ENCODE data around the gene CDC14A.

GRCh38 chr1:100323419-100324106 lies 28.7 kb upstream of the CDC14A start:
- TF ChIP-seq EZH2phosphoT487 (IDR thresholded peaks at IDR 0.05; ENCODE audit: borderline replicate concordance, low read depth) (no peak), POLR2AphosphoS5 (IDR thresholded peaks at IDR 0.05; ENCODE audit: low read depth, low read length) (no peak), GABPA (IDR thresholded peaks at IDR 0.05; ENCODE audit: low read depth) (no peak)
- TF ChIP-seq, protein P1, sequence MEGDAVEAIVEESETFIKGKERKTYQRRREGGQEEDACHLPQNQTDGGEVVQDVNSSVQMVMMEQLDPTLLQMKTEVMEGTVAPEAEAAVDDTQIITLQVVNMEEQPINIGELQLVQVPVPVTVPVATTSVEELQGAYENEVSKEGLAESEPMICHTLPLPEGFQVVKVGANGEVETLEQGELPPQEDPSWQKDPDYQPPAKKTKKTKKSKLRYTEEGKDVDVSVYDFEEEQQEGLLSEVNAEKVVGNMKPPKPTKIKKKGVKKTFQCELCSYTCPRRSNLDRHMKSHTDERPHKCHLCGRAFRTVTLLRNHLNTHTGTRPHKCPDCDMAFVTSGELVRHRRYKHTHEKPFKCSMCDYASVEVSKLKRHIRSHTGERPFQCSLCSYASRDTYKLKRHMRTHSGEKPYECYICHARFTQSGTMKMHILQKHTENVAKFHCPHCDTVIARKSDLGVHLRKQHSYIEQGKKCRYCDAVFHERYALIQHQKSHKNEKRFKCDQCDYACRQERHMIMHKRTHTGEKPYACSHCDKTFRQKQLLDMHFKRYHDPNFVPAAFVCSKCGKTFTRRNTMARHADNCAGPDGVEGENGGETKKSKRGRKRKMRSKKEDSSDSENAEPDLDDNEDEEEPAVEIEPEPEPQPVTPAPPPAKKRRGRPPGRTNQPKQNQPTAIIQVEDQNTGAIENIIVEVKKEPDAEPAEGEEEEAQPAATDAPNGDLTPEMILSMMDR (IDR thresholded peaks at IDR 0.05): no peak

Data from SK-N-SH (cell line).